RWPE2 (cell line): ENCODE data around the gene SH2D6.

Experiments used
- ATAC-seq: fragments of 200-7000 bp; cut with Tn5 transposase; 3 replicates; pipeline ENCODE4 v1.9.1; 2021; ENCODE audit warnings: low read depth
- DNase-seq: peaks from one replicate; pipeline ENCODE4 v3.0.0-alpha.2; 2020; ENCODE audit warnings: low spot score
- H3K27ac ChIP-seq: fragments of 450-650 bp; 2 replicates; pipeline ENCODE4 v1.5.1; 2017; ENCODE audit warnings: mild to moderate bottlenecking; ENCODE audit not compliant: poor library complexity, severe bottlenecking
- H3K27me3 ChIP-seq: fragments of 250-450 bp; sonication (Bioruptor Pico); 2 replicates; pipeline ENCODE4 v1.5.1; 2021; ENCODE audit warnings: mild to moderate bottlenecking, moderate library complexity; ENCODE audit not compliant: insufficient read depth, poor library complexity, severe bottlenecking
- H3K36me3 ChIP-seq: fragments of 250-450 bp; sonication (Bioruptor Pico); 2 replicates; pipeline ENCODE4 v1.5.1; 2020; ENCODE audit warnings: low read depth, mild to moderate bottlenecking, moderate library complexity
- H3K4me1 ChIP-seq: fragments of 250-450 bp; sonication (Bioruptor Pico); 2 replicates; pipeline ENCODE4 v1.5.1; 2021; ENCODE audit warnings: mild to moderate bottlenecking, moderate library complexity; ENCODE audit not compliant: insufficient read depth, poor library complexity, severe bottlenecking
- H3K4me3 ChIP-seq: fragments of 250-450 bp; sonication (Bioruptor Pico); 2 replicates; pipeline ENCODE4 v1.5.1; 2021; ENCODE audit warnings: mild to moderate bottlenecking, moderate library complexity; ENCODE audit not compliant: severe bottlenecking
- H3K9me3 ChIP-seq: fragments of 250-450 bp; sonication (Bioruptor Pico); 2 replicates; pipeline ENCODE4 v1.5.1; 2021; ENCODE audit warnings: mild to moderate bottlenecking, moderate library complexity; ENCODE audit not compliant: severe bottlenecking
- CTCF ChIP-seq: fragments of 450-650 bp; IDR thresholded peaks from one replicate; pipeline ENCODE4 v1.5.1; 2017; ENCODE audit warnings: mild to moderate bottlenecking, moderate library complexity; ENCODE audit not compliant: poor library complexity, severe bottlenecking

Gene SH2D6

GRCh38 chr2:85431570-85432205 lies 13.2 kb downstream of the SH2D6 start:
- no peak for ATAC-seq
- DNase-seq = no peak
- no peak for TF ChIP-seq CTCF
- H3K4me1 ChIP-seq = peaks cover 18% of the 10 kb centered on the region
- H3K9me3 ChIP-seq = no peaks in the 10 kb centered on the region
- H3K27me3 ChIP-seq = no peaks in the 10 kb centered on the region
- H3K4me3 ChIP-seq = no peak overlapping the region
- no peak overlapping the region for H3K27ac ChIP-seq
- no peaks in the 10 kb centered on the region for H3K36me3 ChIP-seq

- ATAC-seq = peak; percentile 87
- no peak for TF ChIP-seq CTCF
These were observed 15.1 kb downstream of the SH2D6 start for GRCh38 chr2:85433511-85434089.

GRCh38 chr2:85434696-85435095 lies 16.2 kb downstream of the SH2D6 start:
- Histone ChIP-seq H3K27me3 (no peaks in the 10 kb centered on the region), H3K9me3 (no peaks in the 10 kb centered on the region), H3K4me1 (peaks cover 29% of the 10 kb centered on the region), H3K36me3 (no peaks in the 10 kb centered on the region), H3K27ac (peak overlapping the region; percentile 67), H3K4me3 (no peak overlapping the region)
- DNase-seq (no peak), ATAC-seq (no peak)
- no peak for TF ChIP-seq CTCF

More at GRCh38 chr2:85433511-85434089, 15.1 kb downstream of the SH2D6 start:
- H3K27ac ChIP-seq = peak overlapping the region; percentile 67
- DNase-seq = peak; percentile 85
- H3K9me3 ChIP-seq = no peaks in the 10 kb centered on the region
- H3K4me3 ChIP-seq = no peak overlapping the region
- H3K36me3 ChIP-seq = no peaks in the 10 kb centered on the region
- H3K4me1 ChIP-seq = peaks cover 28% of the 10 kb centered on the region
- no peaks in the 10 kb centered on the region for H3K27me3 ChIP-seq

- DNase-seq (no peak), ATAC-seq (no peak)
- H3K27me3 ChIP-seq = no peaks in the 10 kb centered on the region
- no peaks in the 10 kb centered on the region for H3K9me3 ChIP-seq
- no peak for TF ChIP-seq CTCF
- H3K4me3 ChIP-seq = no peak overlapping the region
- H3K4me1 ChIP-seq = peaks cover 29% of the 10 kb centered on the region
- H3K36me3 ChIP-seq = no peaks in the 10 kb centered on the region
- peak overlapping the region; percentile 67 for H3K27ac ChIP-seq
These were observed 16.9 kb downstream of the SH2D6 start for GRCh38 chr2:85435220-85435958.
